ENCODE results near the gene PRDM4. TPM values are rescaled to one million over a fixed set of nuclear protein-coding genes. Genes with fewer than 3 reads are reported as not detected.

Gene PRDM4
- total RNA-seq: 10 to 100 TPM; 26.3 to 37.5 TPM

GRCh38 chr12:107760809-107761501, at the start of gene PRDM4:
TSS of gene PRDM4 (minus strand) at chr12:107761137. CDS start at chr12:107760515, 622 bp downstream.
- peak within 1 kb of the TSS; percentile 94 for H3K4me3 Mint-ChIP-seq
- no peaks in the 10 kb centered on the region for H3K9me3 Mint-ChIP-seq (ENCODE audit: low read depth)
- H3K4me1 Mint-ChIP-seq: peaks cover 26% of the 10 kb centered on the region
- no peaks in the 10 kb centered on the region for H3K27me3 Mint-ChIP-seq
- H3K27ac Mint-ChIP-seq: peak within 1 kb of the TSS; percentile 87
- peaks cover 17% of the 10 kb centered on the region for H3K36me3 Mint-ChIP-seq
- DNase-seq (peak; percentile 93), ATAC-seq (peak; percentile 93)
- CTCF ChIA-PET: interaction anchor here (1.0 to 3.0 kb wide), 2 partner anchors 19 to 124 kb away, joined by 3 to 10 read pairs; no protein-coding TSS in a partner anchor

GRCh38 chr12:107807471-107808150, 46.7 kb upstream of the PRDM4 start:
- Mint-ChIP-seq H3K36me3 (no peaks in the 10 kb centered on the region), H3K27ac (no peak overlapping the region), H3K4me1 (no peaks in the 10 kb centered on the region), H3K27me3 (peaks cover 5% of the 10 kb centered on the region), H3K4me3 (no peak overlapping the region), H3K9me3 (ENCODE audit: low read depth) (no peaks in the 10 kb centered on the region)
- CTCF ChIA-PET: no interaction called here
- DNase-seq (no peak), ATAC-seq (no peak)

- DNase-seq (no peak), ATAC-seq (no peak)
- Mint-ChIP-seq H3K36me3 (no peaks in the 10 kb centered on the region), H3K4me3 (no peak overlapping the region), H3K9me3 (ENCODE audit: low read depth) (no peaks in the 10 kb centered on the region), H3K27ac (no peak overlapping the region), H3K4me1 (no peaks in the 10 kb centered on the region), H3K27me3 (peaks cover 17% of the 10 kb centered on the region)
- CTCF ChIA-PET: no interaction called here
These were observed 44.7 kb upstream of the PRDM4 start for GRCh38 chr12:107805488-107806180.

- H3K4me1 Mint-ChIP-seq: no peaks in the 10 kb centered on the region
- H3K27me3 Mint-ChIP-seq: peaks cover 17% of the 10 kb centered on the region
- H3K9me3 Mint-ChIP-seq (ENCODE audit: low read depth): no peaks in the 10 kb centered on the region
- no peak overlapping the region for H3K27ac Mint-ChIP-seq
- CTCF ChIA-PET: interaction anchor here (0.6 kb wide), 1 partner anchor 82 kb away, joined by 5 read pairs; no protein-coding TSS in a partner anchor
- H3K36me3 Mint-ChIP-seq: no peaks in the 10 kb centered on the region
- DNase-seq (no peak), ATAC-seq (no peak)
- H3K4me3 Mint-ChIP-seq: no peak overlapping the region
These were observed 42.2 kb upstream of the PRDM4 start for GRCh38 chr12:107803092-107803491.

- DNase-seq: no peak
- ATAC-seq: no peak
- CTCF ChIA-PET: no interaction called here
- H3K9me3 Mint-ChIP-seq (ENCODE audit: low read depth): no peaks in the 10 kb centered on the region
- H3K27ac Mint-ChIP-seq: no peak overlapping the region
- H3K4me3 Mint-ChIP-seq: no peak overlapping the region
- H3K27me3 Mint-ChIP-seq: peaks cover 29% of the 10 kb centered on the region
- no peaks in the 10 kb centered on the region for H3K4me1 Mint-ChIP-seq
- H3K36me3 Mint-ChIP-seq: no peaks in the 10 kb centered on the region
These were observed 40.2 kb upstream of the PRDM4 start for GRCh38 chr12:107801150-107801549.

- ATAC-seq: no peak
- no peaks in the 10 kb centered on the region for H3K36me3 Mint-ChIP-seq
These were observed 37.6 kb upstream of the PRDM4 start for GRCh38 chr12:107798580-107798979.

GRCh38 chr12:107794451-107794850, 33.5 kb upstream of the PRDM4 start:
- Mint-ChIP-seq H3K4me3 (no peak overlapping the region), H3K9me3 (ENCODE audit: low read depth) (peaks cover 7% of the 10 kb centered on the region), H3K27me3 (peaks cover 31% of the 10 kb centered on the region), H3K4me1 (no peaks in the 10 kb centered on the region), H3K36me3 (no peaks in the 10 kb centered on the region), H3K27ac (no peak overlapping the region)
- DNase-seq (no peak), ATAC-seq (no peak)
- CTCF ChIA-PET: no interaction called here

More at GRCh38 chr12:107798580-107798979, 37.6 kb upstream of the PRDM4 start:
- Mint-ChIP-seq H3K27me3 (peaks cover 46% of the 10 kb centered on the region), H3K27ac (no peak overlapping the region), H3K9me3 (ENCODE audit: low read depth) (no peaks in the 10 kb centered on the region), H3K4me1 (no peaks in the 10 kb centered on the region), H3K4me3 (no peak overlapping the region)
- DNase-seq: no peak
- CTCF ChIA-PET: no interaction called here

GRCh38 chr12:107791465-107792089, 30.6 kb upstream of the PRDM4 start:
- Mint-ChIP-seq H3K4me3 (no peak overlapping the region), H3K27me3 (peaks cover 27% of the 10 kb centered on the region), H3K9me3 (ENCODE audit: low read depth) (peaks cover 10% of the 10 kb centered on the region), H3K27ac (no peak overlapping the region), H3K4me1 (no peaks in the 10 kb centered on the region), H3K36me3 (no peaks in the 10 kb centered on the region)
- CTCF ChIA-PET: no interaction called here
- ATAC-seq (no peak), DNase-seq (no peak)

- CTCF ChIA-PET: no interaction called here
- H3K27me3 Mint-ChIP-seq: peaks cover 9% of the 10 kb centered on the region
These were observed 27.9 kb upstream of the PRDM4 start for GRCh38 chr12:107788690-107789458.

GRCh38 chr12:107788281-107788680, 27.3 kb upstream of the PRDM4 start:
- H3K4me3 Mint-ChIP-seq: no peak overlapping the region
- DNase-seq (no peak), ATAC-seq (no peak)
- H3K9me3 Mint-ChIP-seq (ENCODE audit: low read depth): peaks cover 10% of the 10 kb centered on the region
- CTCF ChIA-PET: no interaction called here
- H3K4me1 Mint-ChIP-seq: peaks cover 13% of the 10 kb centered on the region
- H3K27ac Mint-ChIP-seq: no peak overlapping the region
- H3K36me3 Mint-ChIP-seq: no peaks in the 10 kb centered on the region
- peaks cover 10% of the 10 kb centered on the region for H3K27me3 Mint-ChIP-seq

More at GRCh38 chr12:107788690-107789458, 27.9 kb upstream of the PRDM4 start:
- Mint-ChIP-seq H3K4me3 (no peak overlapping the region), H3K4me1 (peaks cover 7% of the 10 kb centered on the region), H3K27ac (no peak overlapping the region), H3K9me3 (ENCODE audit: low read depth) (peaks cover 10% of the 10 kb centered on the region), H3K36me3 (no peaks in the 10 kb centered on the region)
- DNase-seq (no peak), ATAC-seq (no peak)

- Mint-ChIP-seq H3K27ac (peak overlapping the region; percentile 30), H3K4me3 (no peak overlapping the region), H3K27me3 (peaks cover 32% of the 10 kb centered on the region), H3K4me1 (peaks cover 14% of the 10 kb centered on the region), H3K36me3 (no peaks in the 10 kb centered on the region), H3K9me3 (ENCODE audit: low read depth) (no peaks in the 10 kb centered on the region)
- ATAC-seq: no peak
- DNase-seq: no peak
- CTCF ChIA-PET: no interaction called here
These were observed 22.8 kb upstream of the PRDM4 start for GRCh38 chr12:107783406-107784376.

GRCh38 chr12:107782067-107782466, 21.1 kb upstream of the PRDM4 start:
- CTCF ChIA-PET: no interaction called here
- no peaks in the 10 kb centered on the region for H3K36me3 Mint-ChIP-seq
- H3K27me3 Mint-ChIP-seq: peaks cover 40% of the 10 kb centered on the region
- no peak for DNase-seq
- ATAC-seq: no peak
- peaks cover 14% of the 10 kb centered on the region for H3K4me1 Mint-ChIP-seq
- no peak overlapping the region for H3K27ac Mint-ChIP-seq
- H3K4me3 Mint-ChIP-seq: no peak overlapping the region
- no peaks in the 10 kb centered on the region for H3K9me3 Mint-ChIP-seq (ENCODE audit: low read depth)
